Measurements from ENCODE around the gene TAF11L6. TPM values are rescaled to one million over a fixed set of nuclear protein-coding genes. Genes with fewer than 3 reads are reported as not detected.

Gene TAF11L6
- total RNA-seq, 1 donor from 2014 or later: not detected

Other genes with a start within 250 kb of the TAF11L6 start
- gene TAF11L2, start 30.4 kb upstream of the TAF11L6 start, total RNA-seq: not detected
- gene TAF11L3, start 10.3 kb upstream of the TAF11L6 start, total RNA-seq: not detected
- gene TAF11L4, start 6.9 kb upstream of the TAF11L6 start, total RNA-seq: not detected
- not detected for gene TAF11L5, start 3.4 kb upstream of the TAF11L6 start, total RNA-seq
- gene TAF11L7, start 57.1 kb downstream of the TAF11L6 start, total RNA-seq: not detected
- gene TAF11L8, start 62.3 kb downstream of the TAF11L6 start, total RNA-seq: not detected
- not detected for gene TAF11L9, start 65.7 kb downstream of the TAF11L6 start, total RNA-seq
- not detected for gene TAF11L10, start 69.2 kb downstream of the TAF11L6 start, total RNA-seq
- gene TAF11L11, start 75.5 kb downstream of the TAF11L6 start, total RNA-seq: not detected
- gene TAF11L12, start 81.7 kb downstream of the TAF11L6 start, total RNA-seq: not detected
- not detected for gene TAF11L13, start 103.4 kb downstream of the TAF11L6 start, total RNA-seq
- gene TAF11L14, start 105.8 kb downstream of the TAF11L6 start, total RNA-seq: not detected